Endothelial cell of umbilical vein (primary cell): ENCODE results near the gene AP1S2. TPM values are rescaled to one million over a fixed set of nuclear protein-coding genes. Genes with fewer than 3 reads are reported as not detected.

Experiments
- BruUV-seq: library from RNA; stranded (reverse); fragments of 400-500 nt; replicated peaks from 2 replicates; lab custom pipeline; 2021; lab: Mats Ljungman, UMichigan
- CTCF ChIA-PET: fragments of 300-600, 350-600 bp; sonication (Branson Sonifier 250); formaldehyde crosslinking; loops from one replicate; lab custom pipeline; 2021; ENCODE audit warnings: antibody characterized with exemption, inconsistent platforms; lab: Charles Lee
- POLR2A ChIA-PET: fragments of 300-600, 350-600 bp; sonication (Branson Sonifier 250); formaldehyde crosslinking; loops from one replicate; lab custom pipeline; 2021; ENCODE audit warnings: antibody characterized with exemption, inconsistent platforms; lab: Charles Lee
- DNase-seq: peaks from one replicate; pipeline ENCODE4 v3.0.0-alpha.2; 2011; ENCODE audit warnings: low read depth, low spot score
- FAIRE-seq: peaks from 2 replicates; lab custom pipeline; 2011; peaks lifted over from hg19 to GRCh38; lab: Jason Lieb, UNC
- H2AFZ ChIP-seq: 2 replicates; pipeline ENCODE4 v1.6.0; 2012; ENCODE audit warnings: low read depth, low read length, control low read depth, inconsistent platforms
- H3K27ac ChIP-seq: 2 replicates; pipeline ENCODE4 v1.5.1; 2011; ENCODE audit warnings: low read depth, mild to moderate bottlenecking, control low read depth, low read length, moderate library complexity; ENCODE audit not compliant: insufficient read depth
- H3K27me3 ChIP-seq, 2 experiments: 2 replicates each; pipeline versions ENCODE4 v1.6.0 to v1.6.1; 2011; ENCODE audit warnings: low read length in 2 of 2, mixed read lengths in 1 of 2; ENCODE audit not compliant: control insufficient read depth in 2 of 2, insufficient read depth in 2 of 2
- H3K36me3 ChIP-seq, 2 experiments: 2 replicates in 1 of 2; 3 replicates in 1 of 2; pipeline ENCODE4 v1.5.1; 2011; ENCODE audit warnings: low read length in 2 of 2, mild to moderate bottlenecking in 1 of 2, moderate library complexity in 1 of 2; ENCODE audit not compliant: control insufficient read depth in 2 of 2, insufficient read depth in 2 of 2; ENCODE audit errors: extremely low read depth in 1 of 2
- H3K4me1 ChIP-seq: 3 replicates; pipeline ENCODE4 v1.5.1; 2011; ENCODE audit warnings: mild to moderate bottlenecking, low read length; ENCODE audit not compliant: control insufficient read depth, insufficient read depth; ENCODE audit errors: extremely low read depth
- H3K4me2 ChIP-seq: 2 replicates; pipeline ENCODE4 v1.6.1; 2011; ENCODE audit warnings: low read length, control low read depth, mixed read lengths; ENCODE audit not compliant: insufficient read depth
- H3K4me3 ChIP-seq, 3 experiments: fragments of 200-600 bp in 1 of 3; sonication (generic), shearing (Covaris generic) in 1 of 3; replicated peaks in 1 of 3; 2 replicates each; pipeline ENCODE4 v1.5.1; 2011 to 2016; ENCODE audit warnings: control low read depth in 3 of 3, low read length in 3 of 3, mild to moderate bottlenecking in 2 of 3, inconsistent platforms in 1 of 3, low read depth in 1 of 3, moderate library complexity in 1 of 3; ENCODE audit not compliant: insufficient read depth in 1 of 3
- H3K79me2 ChIP-seq: 2 replicates; pipeline ENCODE4 v1.6.0; 2012; ENCODE audit warnings: low read length, inconsistent platforms; ENCODE audit not compliant: control insufficient read depth, insufficient read depth
- H3K9ac ChIP-seq: replicated peaks from 2 replicates; pipeline ENCODE3; 2011; ENCODE audit warnings: low read length, control low read depth; ENCODE audit not compliant: insufficient read depth; ENCODE audit errors: extremely low read depth
- H3K9me1 ChIP-seq: replicated peaks from 3 replicates; pipeline ENCODE4 v1.6.0; 2011; ENCODE audit warnings: mild to moderate bottlenecking, low read length; ENCODE audit not compliant: control insufficient read depth, insufficient read depth; ENCODE audit errors: extremely low read depth
- H3K9me3 ChIP-seq: replicated peaks from 2 replicates; pipeline ENCODE4 v1.5.1; 2012; ENCODE audit warnings: low read length, inconsistent platforms; ENCODE audit not compliant: control insufficient read depth, insufficient read depth
- H4K20me1 ChIP-seq: replicated peaks from 2 replicates; pipeline ENCODE3; 2011; ENCODE audit warnings: mild to moderate bottlenecking, low read length; ENCODE audit not compliant: control insufficient read depth, insufficient read depth; ENCODE audit errors: extremely low read depth
- CTCF ChIP-seq, 2 donors: IDR thresholded peaks; 1 replicate in 1 of 2; 2 replicates in 1 of 2; pipeline ENCODE4 v1.5.1; 2011; ENCODE audit warnings: low read length in 2 of 2, mild to moderate bottlenecking in 2 of 2, moderate library complexity in 2 of 2, control low read depth in 1 of 2, inconsistent platforms in 1 of 2, low read depth in 1 of 2; ENCODE audit not compliant: insufficient read depth in 1 of 2; ENCODE audit errors: extremely low read depth in 1 of 2
- EZH2 ChIP-seq: IDR thresholded peaks from 2 replicates; pipeline ENCODE4 v1.6.1; 2012; ENCODE audit warnings: borderline replicate concordance, low read depth, mild to moderate bottlenecking, moderate library complexity, low read length, inconsistent platforms; ENCODE audit not compliant: severe bottlenecking
- FOS ChIP-seq: IDR thresholded peaks from 2 replicates; pipeline ENCODE4 v1.6.1; 2011; ENCODE audit warnings: mild to moderate bottlenecking, low read length, moderate library complexity, borderline replicate concordance; ENCODE audit not compliant: insufficient read depth
- GATA2 ChIP-seq: IDR thresholded peaks from 2 replicates; pipeline ENCODE4 v1.7.0; 2011; ENCODE audit warnings: low read depth, mild to moderate bottlenecking, moderate library complexity, mixed read lengths, low read length; ENCODE audit not compliant: insufficient read length, insufficient read depth
- JUN ChIP-seq: IDR thresholded peaks from 2 replicates; pipeline ENCODE4 v1.6.1; 2011; ENCODE audit warnings: borderline replicate concordance, low read depth; ENCODE audit not compliant: insufficient read length, insufficient read depth
- MAX ChIP-seq: IDR thresholded peaks from 2 replicates; pipeline ENCODE4 v1.6.1; 2011; ENCODE audit not compliant: insufficient read depth, insufficient read length
- MYC ChIP-seq: IDR thresholded peaks from one replicate; pipeline ENCODE4 v1.6.1; 2011; ENCODE audit warnings: mild to moderate bottlenecking, low read depth, low read length
- POLR2A ChIP-seq: IDR thresholded peaks from 2 replicates; pipeline ENCODE4 v1.6.1; 2012; ENCODE audit warnings: low read depth, mild to moderate bottlenecking, control low read depth, low read length
- POLR2AphosphoS5 ChIP-seq: IDR thresholded peaks from 2 replicates; pipeline ENCODE4 v1.6.1; 2012; ENCODE audit warnings: low read depth, mild to moderate bottlenecking, control low read depth, low read length, moderate library complexity; ENCODE audit not compliant: insufficient read depth
- dilution Hi-C: fragments of 300-500 bp; cut with MboI; formaldehyde crosslinking; loops from one replicate; pipeline ENCODE4 v1.15.0; 2019; ENCODE audit warnings: low sequenced_read_pairs; ENCODE audit not compliant: extremely low pct_ligation_motif_present
- intact Hi-C: fragments of 100-400 bp; cut with micrococcal nuclease; formaldehyde crosslinking; loops from one replicate; pipeline ENCODE4 v1.10.0; 2022
- polyA plus RNA-seq, 4 experiments: library from polyadenylated mRNA; depleted of rRNA in 3 of 4; stranded (reverse) in 3 of 4; unstranded in 1 of 4; fragments of >200 nt; gene quantifications; 2 replicates each; pipeline versions ENCODE4 v1.2.1 to v1.2.3, GENCODE V29; 2011 to 2012; ENCODE audit warnings: missing spikeins in 1 of 4
- total RNA-seq: library from RNA; stranded (reverse); gene quantifications from 2 replicates; pipeline ENCODE4 v1.2.3, GENCODE V29; 2021

Gene AP1S2
- total and polyA plus RNA-seq, 2 donors (not counting 3 experiments of a cell fraction or from before 2014, with no cell fraction given): 21.0 to 37.3 TPM

DNA sequence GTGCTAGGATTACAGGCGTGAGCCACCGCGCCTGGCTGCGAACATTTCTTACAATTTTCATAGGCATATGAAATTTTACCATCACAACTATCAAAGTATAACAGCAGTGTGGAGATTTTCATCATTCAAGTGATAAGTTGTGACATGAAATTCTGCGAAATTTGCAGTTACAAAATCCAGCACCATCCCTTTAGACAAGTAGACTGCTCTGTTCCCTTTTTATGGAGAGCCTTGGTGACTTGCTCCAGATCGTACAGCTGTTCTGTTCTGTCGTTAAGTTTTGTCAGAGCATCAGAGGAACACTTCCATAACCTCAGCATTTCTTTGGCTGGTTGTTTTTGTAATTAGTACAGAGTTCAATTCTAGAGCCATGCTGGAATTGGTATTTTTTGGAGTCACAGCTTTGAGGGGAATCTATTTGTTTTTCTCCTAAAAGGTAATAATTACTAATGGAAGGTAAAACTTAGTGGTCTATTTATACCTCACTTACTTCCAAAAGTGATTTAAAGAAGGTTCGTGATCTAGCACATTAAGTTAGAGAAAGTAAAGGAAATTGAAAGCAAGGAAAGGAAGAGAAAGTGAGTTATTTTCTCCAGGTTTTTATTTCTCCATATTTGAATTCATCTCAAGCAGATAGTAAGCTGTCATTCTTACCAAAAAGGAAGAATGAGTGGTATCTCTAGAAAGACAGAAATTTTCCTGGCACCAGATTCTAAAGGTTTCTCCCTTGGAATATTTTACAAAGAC is 42.2 kb downstream of the AP1S2 start:
- no TSS peak for BruUV-seq
- Histone ChIP-seq H3K27me3 (no peaks in the 10 kb centered on the region), H2AFZ (no peak overlapping the region), H3K27ac (no peak overlapping the region), H3K4me2 (no peak overlapping the region), H3K4me3 (no peak overlapping the region), H3K9me1 (no peaks in the 10 kb centered on the region), H3K36me3 (peaks cover 0 to 4% of the 10 kb centered on the region in 2 experiments), H4K20me1 (no peaks in the 10 kb centered on the region), H3K79me2 (no peaks in the 10 kb centered on the region), H3K9ac (no peak overlapping the region), H3K4me1 (no peaks in the 10 kb centered on the region), H3K9me3 (no peaks in the 10 kb centered on the region)
- ChIA-PET POLR2A (no interaction called here), CTCF (no interaction called here)
- dilution Hi-C loops (no loop called here), intact Hi-C loops (no loop called here)
- no peak for FAIRE-seq
- TF ChIP-seq CTCF (IDR thresholded peaks at IDR 0.05; ENCODE audit: extremely low read depth in 1 of 2, insufficient read depth in 1 of 2, low read depth in 1 of 2, low read length in 2 of 2) (no peak), EZH2 (no peak), JUN (no peak), MAX (no peak), GATA2 (no peak), POLR2A (no peak), MYC (no peak), FOS (no peak), POLR2AphosphoS5 (no peak)
- no peak for DNase-seq
